Measurements from ENCODE around the gene STXBP3. TPM values are rescaled to one million over a fixed set of nuclear protein-coding genes. Genes with fewer than 3 reads are reported as not detected.

STXBP3 gene
- total and polyA plus RNA-seq, 9 of the 15 experiments (the other 6 are each of a cell fraction or from before 2014, with no cell fraction given), result 32.5 to 52.5 (median 39.2) TPM

DNA sequence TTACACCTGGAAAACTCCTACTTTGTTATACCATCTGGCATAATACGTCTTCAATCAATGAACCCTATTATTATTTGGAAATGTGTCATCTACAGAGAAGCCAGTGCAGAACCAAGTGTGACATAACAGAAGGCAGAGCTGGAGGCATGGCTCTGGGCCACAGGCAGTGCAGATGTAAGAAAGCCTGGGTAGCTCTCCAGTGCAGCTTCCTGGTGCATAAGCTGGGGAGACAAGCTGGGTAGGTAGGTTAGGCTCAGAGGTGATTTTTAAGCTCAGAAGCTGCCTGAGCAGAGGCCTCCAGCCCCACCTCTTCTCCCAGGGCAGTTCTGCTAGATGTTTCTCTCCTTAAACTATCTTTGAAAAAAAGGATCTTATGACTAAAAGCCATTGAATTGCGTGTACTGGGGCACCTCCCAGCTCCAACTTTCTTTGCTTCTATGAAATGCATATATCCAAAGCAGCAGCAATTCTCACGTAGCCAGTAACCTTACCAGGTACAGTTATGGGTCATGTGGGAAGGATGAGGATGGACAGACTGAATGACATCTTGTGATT lies 79.7 kb downstream of the STXBP3 start:
- no peaks in the 10 kb centered on the region for H3K36me3 ChIP-seq (ENCODE audit: control insufficient read depth, insufficient read depth, low read length)
- H2AFZ ChIP-seq (ENCODE audit: low read depth, low read length), result no peak overlapping the region
- no peak overlapping the region for H3K4me3 ChIP-seq
- H3K9me1 ChIP-seq (ENCODE audit: control insufficient read depth, insufficient read depth, low read length), result no peaks in the 10 kb centered on the region
- H3K4me1 ChIP-seq (replicated peaks in 1 of 2; ENCODE audit: control insufficient read depth in 2 of 2, insufficient read depth in 2 of 2, low read length in 2 of 2), result peaks cover 3 to 4% of the 10 kb centered on the region in 2 experiments; a peak in 3 of 5 replicates
- no peak for ATAC-seq
- POLR2A ChIA-PET, result interaction anchor here (0.6 to 1.4 kb wide), 4 partner anchors 9 to 45 kb away, joined by 3 read pairs; no protein-coding TSS in a partner anchor
- H3K4me2 ChIP-seq (ENCODE audit: insufficient read depth, low read length), result no peak overlapping the region
- in situ Hi-C loops (cut with MboI) (loop anchor here (5.0 kb wide), 2 partner anchors 66 to 286 kb away; partner anchors contain the start of gene ELAPOR1), intact Hi-C loops (cut with micrococcal nuclease) (loop anchor here (5.0 kb wide), 1 partner anchor 366 kb away; no protein-coding TSS in a partner anchor)
- H3K27ac ChIP-seq (ENCODE audit: extremely low read depth, low read depth, low read length), result no peak overlapping the region
- 43% methylated on average over 3 of the region's 3 CpGs for WGBS (ENCODE audit: insufficient coverage, low coverage, missing lambda C conversion rate)
- no peaks in the 10 kb centered on the region for H3K79me2 ChIP-seq (ENCODE audit: control insufficient read depth, insufficient read depth, low read length)
- H4K20me1 ChIP-seq (replicated peaks; ENCODE audit: control insufficient read depth, insufficient read depth, low read length), result no peaks in the 10 kb centered on the region
- CTCF ChIA-PET (ENCODE audit: low intra/inter-chr PET ratio), result interaction anchor here (1.0 to 6.3 kb wide), 2 partner anchors 71 to 286 kb away, joined by 3 to 89 read pairs; no protein-coding TSS in a partner anchor
- H3K9me3 ChIP-seq (replicated peaks; ENCODE audit: control insufficient read depth, insufficient read depth, low read depth, low read length), result no peaks in the 10 kb centered on the region
- no peak for DNase-seq (ENCODE audit: extremely low read depth in 1 of 4, low spot score in 3 of 4)
- no peaks in the 10 kb centered on the region for H3K27me3 ChIP-seq (ENCODE audit: control insufficient read depth in 2 of 2, insufficient read depth in 2 of 2, low read length in 2 of 2)
- TF ChIP-seq ZNF324 (CRISPR knock-in tag; IDR thresholded peaks at IDR 0.05), result no peak
- TF ChIP-seq, protein P1, sequence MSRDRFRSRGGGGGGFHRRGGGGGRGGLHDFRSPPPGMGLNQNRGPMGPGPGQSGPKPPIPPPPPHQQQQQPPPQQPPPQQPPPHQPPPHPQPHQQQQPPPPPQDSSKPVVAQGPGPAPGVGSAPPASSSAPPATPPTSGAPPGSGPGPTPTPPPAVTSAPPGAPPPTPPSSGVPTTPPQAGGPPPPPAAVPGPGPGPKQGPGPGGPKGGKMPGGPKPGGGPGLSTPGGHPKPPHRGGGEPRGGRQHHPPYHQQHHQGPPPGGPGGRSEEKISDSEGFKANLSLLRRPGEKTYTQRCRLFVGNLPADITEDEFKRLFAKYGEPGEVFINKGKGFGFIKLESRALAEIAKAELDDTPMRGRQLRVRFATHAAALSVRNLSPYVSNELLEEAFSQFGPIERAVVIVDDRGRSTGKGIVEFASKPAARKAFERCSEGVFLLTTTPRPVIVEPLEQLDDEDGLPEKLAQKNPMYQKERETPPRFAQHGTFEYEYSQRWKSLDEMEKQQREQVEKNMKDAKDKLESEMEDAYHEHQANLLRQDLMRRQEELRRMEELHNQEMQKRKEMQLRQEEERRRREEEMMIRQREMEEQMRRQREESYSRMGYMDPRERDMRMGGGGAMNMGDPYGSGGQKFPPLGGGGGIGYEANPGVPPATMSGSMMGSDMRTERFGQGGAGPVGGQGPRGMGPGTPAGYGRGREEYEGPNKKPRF (IDR thresholded peaks at IDR 0.05; ENCODE audit: low read depth, low read length), result no peak
- no peak for TF ChIP-seq MBD2 (IDR thresholded peaks at IDR 0.05; ENCODE audit: borderline replicate concordance, low read depth)
- no peak for TF ChIP-seq NCOR1 (IDR thresholded peaks at IDR 0.05)
- TF ChIP-seq NFXL1 (CRISPR knock-in tag; IDR thresholded peaks at IDR 0.05), result no peak
- TF ChIP-seq, protein P2, sequence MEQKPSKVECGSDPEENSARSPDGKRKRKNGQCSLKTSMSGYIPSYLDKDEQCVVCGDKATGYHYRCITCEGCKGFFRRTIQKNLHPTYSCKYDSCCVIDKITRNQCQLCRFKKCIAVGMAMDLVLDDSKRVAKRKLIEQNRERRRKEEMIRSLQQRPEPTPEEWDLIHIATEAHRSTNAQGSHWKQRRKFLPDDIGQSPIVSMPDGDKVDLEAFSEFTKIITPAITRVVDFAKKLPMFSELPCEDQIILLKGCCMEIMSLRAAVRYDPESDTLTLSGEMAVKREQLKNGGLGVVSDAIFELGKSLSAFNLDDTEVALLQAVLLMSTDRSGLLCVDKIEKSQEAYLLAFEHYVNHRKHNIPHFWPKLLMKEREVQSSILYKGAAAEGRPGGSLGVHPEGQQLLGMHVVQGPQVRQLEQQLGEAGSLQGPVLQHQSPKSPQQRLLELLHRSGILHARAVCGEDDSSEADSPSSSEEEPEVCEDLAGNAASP (IDR thresholded peaks at IDR 0.05), result no peak
- no peak for TF ChIP-seq MGA (IDR thresholded peaks at IDR 0.05)
- no TSS peak for BruUV-seq (replicated peaks)
- no peak for FAIRE-seq
- H3K9ac ChIP-seq (ENCODE audit: insufficient read depth in 1 of 2, low read depth in 2 of 2, low read length in 2 of 2), result no peak overlapping the region
